ENCODE data around the gene DLGAP4. TPM values are rescaled to one million over a fixed set of nuclear protein-coding genes. Genes with fewer than 3 reads are reported as not detected.
A peak's percentile ranks its signal among the peaks of the same experiment; 100 is the strongest.

Gene DLGAP4
- total and polyA plus RNA-seq, 10 of the 15 experiments (the other 5 are each of a cell fraction or from before 2014, with no cell fraction given): 0.42 to 43.3 (median 19.0) TPM

- Histone ChIP-seq H3K9ac (ENCODE audit: control insufficient read depth, insufficient read depth, low read length) (peak overlapping the region; percentile 97), H3K9me3 (replicated peaks; ENCODE audit: control insufficient read depth, insufficient read depth, low read length) (no peaks in the 10 kb centered on the region), H3K27ac (ENCODE audit: control insufficient read depth, insufficient read depth) (peak overlapping the region; percentile 96), H3K79me2 (ENCODE audit: control insufficient read depth, insufficient read depth, low read length) (peaks cover 50% of the 10 kb centered on the region), H3K4me2 (ENCODE audit: control insufficient read depth, insufficient read depth) (peak overlapping the region; percentile 31; the same call in 1 of the 2 replicates), H2AFZ (ENCODE audit: control insufficient read depth, low read depth, low read length) (no peak overlapping the region), H3K36me3 (ENCODE audit: control insufficient read depth in 2 of 2, insufficient read depth in 2 of 2, low read length in 1 of 2) (peaks cover 4 to 7% of the 10 kb centered on the region in 2 experiments; a peak in 3 of 4 replicates), H3K4me3 (peak overlapping the region; percentile 94), H3K27me3 (replicated peaks in 1 of 2; ENCODE audit: control insufficient read depth in 2 of 2, insufficient read depth in 2 of 2, low read length in 1 of 2) (no peaks in the 10 kb centered on the region), H3K4me1 (ENCODE audit: control insufficient read depth, insufficient read depth, low read length) (peaks cover 5% of the 10 kb centered on the region), H4K20me1 (ENCODE audit: control insufficient read depth, insufficient read depth) (peaks cover 8% of the 10 kb centered on the region; the same call in 1 of the 2 replicates)
- ChIA-PET SMC1A (ENCODE audit: uncharacterized antibody, unreplicated experiment) (interaction anchor here (1.1 to 8.2 kb wide), 4 partner anchors 11 to 29 kb away, joined by 3 to 98 read pairs (median 43); partner anchors contain the start of gene RAB5IF), RAD21 (ENCODE audit: unreplicated experiment) (interaction anchor here (0.6 to 9.0 kb wide), 12 partner anchors 11 to 262 kb away, joined by 3 to 93 read pairs (median 5); partner anchors contain the start of genes DSN1, NDRG3 and RAB5IF), CTCF (interaction anchor here (1.0 to 9.0 kb wide), 4 partner anchors 16 to 293 kb away, joined by 3 to 94 read pairs (median 42); partner anchors contain the start of gene RAB5IF), POLR2A (interaction anchor here (0.6 to 10.1 kb wide), 12 partner anchors 11 to 294 kb away, joined by 3 to 87 read pairs (median 7); partner anchors contain the start of gene RAB5IF)
- intact Hi-C loops (cut with micrococcal nuclease; ENCODE audit: unreplicated experiment) (loop anchor here (1.0 to 10.0 kb wide), 3 partner anchors 21 to 109 kb away; partner anchors contain the start of gene RAB5IF), in situ Hi-C loops (cut with MboI) (no loop called here)
- FAIRE-seq (no peak), DNase-seq (ENCODE audit: low read depth, low spot score) (no peak), ATAC-seq (peak; percentile 4)
- BruUV-seq (replicated peaks): TSS peak; percentile 55
- WGBS (ENCODE audit: insufficient coverage, insufficient replicate concordance, low lambda C conversion rate, missing lambda C conversion rate): 0% methylated on average over 36 of the region's 53 CpGs
- 0 out of 2 replicates have a peak, but pooled peaks have one; percentile 22 for TF ChIP-seq TCF12 (IDR thresholded peaks at IDR 0.05; ENCODE audit: low read depth, low read length)
- no peak for TF ChIP-seq CEBPZ (IDR thresholded peaks at IDR 0.05; ENCODE audit: low read depth, low read length)
- no peak for TF ChIP-seq E4F1 (IDR thresholded peaks at IDR 0.05; ENCODE audit: borderline replicate concordance, partially characterized antibody)
- TF ChIP-seq CTCF (IDR thresholded peaks at IDR 0.05 in 2 of 3, conservative IDR thresholded peaks at IDR 0.05 in 1 of 3; ENCODE audit: control insufficient read depth in 2 of 3, extremely low read depth in 1 of 3, insufficient read depth in 1 of 3, low read depth in 3 of 3, low read length in 3 of 3): no peak
- TF ChIP-seq ELK1 (IDR thresholded peaks at IDR 0.05; ENCODE audit: low read depth, low read length): no peak
- TF ChIP-seq CHD1 (IDR thresholded peaks at IDR 0.05; ENCODE audit: low read depth, low read length): no peak
- no peak for TF ChIP-seq USF1 (IDR thresholded peaks at IDR 0.05; ENCODE audit: borderline replicate concordance, extremely low read length, insufficient read depth, low read depth, low read length)
- TF ChIP-seq EZH2 (IDR thresholded peaks at IDR 0.05; ENCODE audit: borderline replicate concordance, control insufficient read depth, low read depth, low read length): no peak
- no peak for TF ChIP-seq KDM1A (IDR thresholded peaks at IDR 0.05; ENCODE audit: borderline replicate concordance)
- TF ChIP-seq TCF3 (IDR thresholded peaks at IDR 0.05; ENCODE audit: borderline replicate concordance, insufficient read depth, low read depth, low read length): no peak
- TF ChIP-seq IRF4 (IDR thresholded peaks at IDR 0.05; ENCODE audit: low read depth, low read length): no peak
Observed at GRCh38 chr20:36573798-36574365, 267.7 kb downstream of the DLGAP4 start.

Measured in GM12878 (cell line).